GM10266 (cell line): ENCODE measurements around the gene FAM117A.

Experiments used
- DNase-seq: peaks from one replicate; pipeline ENCODE4 v3.0.0; 2012; ENCODE audit errors: extremely low spot score
- CTCF ChIP-seq: IDR thresholded peaks from 2 replicates; pipeline ENCODE4 v1.5.1; 2012; ENCODE audit warnings: mild to moderate bottlenecking, low read depth; ENCODE audit not compliant: control insufficient read depth, insufficient read depth; ENCODE audit errors: missing control alignments

The FAM117A gene

GRCh38 chr17:49746791-49747490 lies 17.0 kb downstream of the FAM117A start:
- TF ChIP-seq CTCF: no peak
- peak; percentile 43 for DNase-seq

GRCh38 chr17:49745175-49746139 lies 18.5 kb downstream of the FAM117A start:
- TF ChIP-seq CTCF: no peak
- no peak for DNase-seq

- DNase-seq: no peak
- TF ChIP-seq CTCF: no peak
These were observed 21.7 kb downstream of the FAM117A start for GRCh38 chr17:49742166-49742638.

- no peak for DNase-seq
These were observed 22.2 kb downstream of the FAM117A start for GRCh38 chr17:49741692-49742076.

GRCh38 chr17:49741009-49741691 lies 22.8 kb downstream of the FAM117A start:
- no peak for TF ChIP-seq CTCF
- peak; percentile 42 for DNase-seq

More at GRCh38 chr17:49741692-49742076, 22.2 kb downstream of the FAM117A start:
- no peak for TF ChIP-seq CTCF

- TF ChIP-seq CTCF: no peak
- peak; percentile 45 for DNase-seq
These were observed 24.2 kb downstream of the FAM117A start for GRCh38 chr17:49739641-49740271.
